IMR-90 (cell line): ENCODE data around the gene TMEM259. TPM values are rescaled to one million over a fixed set of nuclear protein-coding genes. Genes with fewer than 3 reads are reported as not detected.

Experiments
- ATAC-seq: fragments of 200-7000 bp; cut with Tn5 transposase; 2 replicates; pipeline ENCODE4 v1.9.1; 2020; ENCODE audit warnings: low read depth, mild to moderate bottlenecking, moderate library complexity
- BruUV-seq: library from RNA; stranded (reverse); fragments of 400-500 nt; replicated peaks from 2 replicates; lab custom pipeline; 2021; lab: Mats Ljungman, UMichigan
- CTCF ChIA-PET: fragments of 300-600 bp; formaldehyde crosslinking; extraction: SDS; loops from one replicate; lab custom pipeline; 2021; ENCODE audit warnings: antibody characterized with exemption; lab: Yijun Ruan, JAX
- POLR2A ChIA-PET: fragments of 300-600 bp; sonication (Branson Sonifier 250); formaldehyde crosslinking; loops from one replicate; lab custom pipeline; 2022; ENCODE audit warnings: antibody characterized with exemption; ENCODE audit not compliant: unreplicated experiment; lab: Charles Lee
- DNase-seq: peaks from one replicate; pipeline ENCODE4 v3.0.0; 2013
- H2AFZ ChIP-seq: replicated peaks from 2 replicates; pipeline ENCODE3; 2013; ENCODE audit warnings: low read length, mild to moderate bottlenecking; ENCODE audit not compliant: poor library complexity
- H2AK5ac ChIP-seq: 2 replicates; pipeline ENCODE4 v1.6.1; 2013; ENCODE audit warnings: low read depth, low read length, inconsistent platforms
- H2AK9ac ChIP-seq: replicated peaks from 2 replicates; pipeline ENCODE3; 2013; ENCODE audit warnings: mild to moderate bottlenecking, low read depth, low read length, moderate library complexity; ENCODE audit not compliant: poor library complexity
- H2BK120ac ChIP-seq: 2 replicates; pipeline ENCODE4 v1.6.1; 2013; ENCODE audit warnings: low read depth, low read length, inconsistent platforms
- H2BK15ac ChIP-seq: 3 replicates; pipeline ENCODE4 v1.6.1; 2013; ENCODE audit warnings: low read depth, low read length, inconsistent platforms
- H2BK20ac ChIP-seq: 2 replicates; pipeline ENCODE4 v1.6.1; 2013; ENCODE audit warnings: low read depth, mild to moderate bottlenecking, inconsistent platforms, low read length, moderate library complexity
- H2BK5ac ChIP-seq: 2 replicates; pipeline ENCODE4 v1.6.1; 2013; ENCODE audit warnings: mild to moderate bottlenecking, low read depth, low read length, inconsistent platforms; ENCODE audit not compliant: poor library complexity, severe bottlenecking
- H3K14ac ChIP-seq: replicated peaks from 2 replicates; pipeline ENCODE4 v1.6.1; 2013; ENCODE audit warnings: low read depth, low read length, inconsistent platforms
- H3K18ac ChIP-seq: 2 replicates; pipeline ENCODE4 v1.6.1; 2013; ENCODE audit warnings: low read depth, low read length, control low read depth
- H3K23ac ChIP-seq: 2 replicates; pipeline ENCODE4 v1.6.1; 2013; ENCODE audit warnings: low read depth, low read length, inconsistent platforms
- H3K27ac ChIP-seq: 2 replicates; pipeline ENCODE4 v1.5.1; 2013; ENCODE audit warnings: mild to moderate bottlenecking, control low read depth, low read length; ENCODE audit not compliant: insufficient read depth
- H3K27me3 ChIP-seq: 2 replicates; pipeline ENCODE4 v1.6.1; 2013; ENCODE audit warnings: low read length; ENCODE audit not compliant: control insufficient read depth, insufficient read depth
- H3K36me3 ChIP-seq: 2 replicates; pipeline ENCODE4 v1.6.1; 2013; ENCODE audit warnings: low read length, mixed read lengths; ENCODE audit not compliant: control insufficient read depth, insufficient read depth
- H3K4ac ChIP-seq: 2 replicates; pipeline ENCODE4 v1.6.1; 2013; ENCODE audit warnings: low read depth, low read length, inconsistent platforms
- H3K4me1 ChIP-seq: 2 replicates; pipeline ENCODE4 v1.6.1; 2013; ENCODE audit warnings: low read length, mixed read lengths; ENCODE audit not compliant: control insufficient read depth, insufficient read depth
- H3K4me2 ChIP-seq: 2 replicates; pipeline ENCODE4 v1.6.1; 2013; ENCODE audit warnings: low read depth, mild to moderate bottlenecking, control low read depth, low read length, moderate library complexity
- H3K4me3 ChIP-seq: 2 replicates; pipeline ENCODE4 v1.5.1; 2013; ENCODE audit warnings: low read depth, mild to moderate bottlenecking, control low read depth, low read length, moderate library complexity; ENCODE audit not compliant: insufficient read depth
- H3K56ac ChIP-seq: 2 replicates; pipeline ENCODE4 v1.6.1; 2013; ENCODE audit warnings: low read length, inconsistent platforms; ENCODE audit not compliant: insufficient read depth; ENCODE audit errors: extremely low read depth
- H3K79me1 ChIP-seq, 2 experiments: 2 replicates each; pipeline ENCODE4 v1.6.1; 2013; ENCODE audit warnings: low read length in 2 of 2, inconsistent platforms in 1 of 2, low read depth in 1 of 2
- H3K9ac ChIP-seq: 2 replicates; pipeline ENCODE4 v1.6.1; 2013; ENCODE audit warnings: low read depth, low read length, control low read depth
- H3K9me1 ChIP-seq: 2 replicates; pipeline ENCODE4 v1.6.1; 2013; ENCODE audit warnings: low read length, inconsistent platforms; ENCODE audit not compliant: insufficient read depth
- H3K9me3 ChIP-seq: 2 replicates; pipeline ENCODE4 v1.6.1; 2013; ENCODE audit warnings: low read length; ENCODE audit not compliant: control insufficient read depth, insufficient read depth
- H4K20me1 ChIP-seq: 2 replicates; pipeline ENCODE4 v1.6.1; 2013; ENCODE audit warnings: low read length, inconsistent platforms; ENCODE audit not compliant: insufficient read depth
- H4K5ac ChIP-seq: 2 replicates; pipeline ENCODE4 v1.6.1; 2013; ENCODE audit warnings: mild to moderate bottlenecking, low read depth, low read length, control low read depth
- H4K8ac ChIP-seq, 2 experiments: 2 replicates each; pipeline ENCODE4 v1.6.1; 2013; ENCODE audit warnings: low read depth in 2 of 2, low read length in 2 of 2, control low read depth in 1 of 2, inconsistent platforms in 1 of 2
- H4K91ac ChIP-seq: 2 replicates; pipeline ENCODE4 v1.6.1; 2013; ENCODE audit warnings: low read depth, low read length, inconsistent platforms; ENCODE audit not compliant: insufficient read depth
- BHLHE40 ChIP-seq: fragments of 150-350 bp; IDR thresholded peaks from 2 replicates; pipeline ENCODE4 v1.6.1; 2016; ENCODE audit warnings: mild to moderate bottlenecking, low read depth, low read length
- CHD1 ChIP-seq: IDR thresholded peaks from 2 replicates; pipeline ENCODE4 v1.6.1; 2012; ENCODE audit warnings: low read depth, low read length, improper control_type of control experiment
- FOS ChIP-seq: fragments of 150-350 bp; IDR thresholded peaks from 2 replicates; pipeline ENCODE4 v1.6.1; 2016; ENCODE audit warnings: low read depth, low read length
- MAFK ChIP-seq: IDR thresholded peaks from 2 replicates; pipeline ENCODE4 v1.6.1; 2012; ENCODE audit warnings: low read depth, low read length, improper control_type of control experiment
- MAZ ChIP-seq: IDR thresholded peaks from 2 replicates; pipeline ENCODE4 v1.6.1; 2012; ENCODE audit warnings: low read depth, mild to moderate bottlenecking, low read length, improper control_type of control experiment, moderate library complexity, borderline replicate concordance
- MXI1 ChIP-seq: IDR thresholded peaks from 2 replicates; pipeline ENCODE4 v1.6.1; 2012; ENCODE audit warnings: low read depth, mild to moderate bottlenecking, low read length, moderate library complexity, borderline replicate concordance
- NFE2L2 ChIP-seq: fragments of 150-350 bp; IDR thresholded peaks from 2 replicates; pipeline ENCODE4 v1.6.1; 2016; ENCODE audit warnings: low read depth, mild to moderate bottlenecking, low read length
- POLR2A ChIP-seq: IDR thresholded peaks from 2 replicates; pipeline ENCODE4 v1.6.1; 2012; ENCODE audit warnings: mild to moderate bottlenecking, low read depth, low read length
- RAD21 ChIP-seq: IDR thresholded peaks from 2 replicates; pipeline ENCODE4 v1.6.1; 2012; ENCODE audit warnings: low read length, improper control_type of control experiment
- RCOR1 ChIP-seq: IDR thresholded peaks from 2 replicates; pipeline ENCODE4 v1.6.1; 2012; ENCODE audit warnings: mild to moderate bottlenecking, low read length, improper control_type of control experiment; ENCODE audit not compliant: insufficient replicate concordance
- RFX5 ChIP-seq: IDR thresholded peaks from 2 replicates; pipeline ENCODE4 v1.8.0; 2012; ENCODE audit warnings: low read depth, mild to moderate bottlenecking, low read length, moderate library complexity
- SMC3 ChIP-seq: fragments of 150-350 bp; IDR thresholded peaks from 2 replicates; pipeline ENCODE4 v1.6.1; 2016; ENCODE audit warnings: low read depth, mild to moderate bottlenecking, antibody characterized with exemption, low read length, moderate library complexity
- WGBS, 2 experiments: methylation state at CpG; one replicate each; pipeline versions ENCODE4 v1.1.5 to v1.1.7; 2013; ENCODE audit warnings: missing lambda C conversion rate in 2 of 2; ENCODE audit not compliant: insufficient read length in 1 of 2; ENCODE audit errors: extremely low coverage in 2 of 2; 5-methylcytosine and 5-hydroxymethylcytosine counted together
- dilution Hi-C: fragments of 300-500 bp; cut with HindIII; formaldehyde crosslinking; loops from one replicate; pipeline ENCODE4 v1.14.3; 2018; ENCODE audit warnings: low sequenced_read_pairs; ENCODE audit not compliant: unreplicated experiment
- in situ Hi-C: fragments of 300-500 bp; cut with MboI; formaldehyde crosslinking; loops from 3 replicates; pipeline ENCODE4 v1.14.3; 2019; ENCODE audit warnings: low sequenced_read_pairs, inconsistent platforms, mixed read lengths
- intact Hi-C: fragments of 100-400 bp; cut with micrococcal nuclease; formaldehyde crosslinking; loops from 2 replicates; pipeline ENCODE4 v1.10.0; 2022
- polyA plus RNA-seq, 3 experiments: library from polyadenylated mRNA; depleted of rRNA; stranded (reverse); fragments of >200 nt; gene quantifications; 2 replicates each; pipeline ENCODE4 v1.2.3, GENCODE V29; 2012; ENCODE audit warnings: low replicate concordance in 1 of 3
- total RNA-seq: library from RNA; depleted of rRNA; stranded (reverse); fragments of >200 nt; gene quantifications from 2 replicates; pipeline ENCODE4 v1.2.3, GENCODE V29; 2012
- TF ChIP-seq, protein P1 (sequence below): conservative IDR thresholded peaks from 2 replicates; pipeline ENCODE4 v1.5.1; 2012; ENCODE audit warnings: mild to moderate bottlenecking, low read depth, low read length, improper control_type of control experiment
- TF ChIP-seq, protein P2 (sequence below): fragments of 150-350 bp; IDR thresholded peaks from 2 replicates; pipeline ENCODE4 v1.6.1; 2017; ENCODE audit warnings: mild to moderate bottlenecking, antibody characterized with exemption, low read length, low read depth

TMEM259 gene
- total and polyA plus RNA-seq, 2 of the 4 experiments (the other 2 are of a cell fraction), result 22.6 to 153 TPM

DNA sequence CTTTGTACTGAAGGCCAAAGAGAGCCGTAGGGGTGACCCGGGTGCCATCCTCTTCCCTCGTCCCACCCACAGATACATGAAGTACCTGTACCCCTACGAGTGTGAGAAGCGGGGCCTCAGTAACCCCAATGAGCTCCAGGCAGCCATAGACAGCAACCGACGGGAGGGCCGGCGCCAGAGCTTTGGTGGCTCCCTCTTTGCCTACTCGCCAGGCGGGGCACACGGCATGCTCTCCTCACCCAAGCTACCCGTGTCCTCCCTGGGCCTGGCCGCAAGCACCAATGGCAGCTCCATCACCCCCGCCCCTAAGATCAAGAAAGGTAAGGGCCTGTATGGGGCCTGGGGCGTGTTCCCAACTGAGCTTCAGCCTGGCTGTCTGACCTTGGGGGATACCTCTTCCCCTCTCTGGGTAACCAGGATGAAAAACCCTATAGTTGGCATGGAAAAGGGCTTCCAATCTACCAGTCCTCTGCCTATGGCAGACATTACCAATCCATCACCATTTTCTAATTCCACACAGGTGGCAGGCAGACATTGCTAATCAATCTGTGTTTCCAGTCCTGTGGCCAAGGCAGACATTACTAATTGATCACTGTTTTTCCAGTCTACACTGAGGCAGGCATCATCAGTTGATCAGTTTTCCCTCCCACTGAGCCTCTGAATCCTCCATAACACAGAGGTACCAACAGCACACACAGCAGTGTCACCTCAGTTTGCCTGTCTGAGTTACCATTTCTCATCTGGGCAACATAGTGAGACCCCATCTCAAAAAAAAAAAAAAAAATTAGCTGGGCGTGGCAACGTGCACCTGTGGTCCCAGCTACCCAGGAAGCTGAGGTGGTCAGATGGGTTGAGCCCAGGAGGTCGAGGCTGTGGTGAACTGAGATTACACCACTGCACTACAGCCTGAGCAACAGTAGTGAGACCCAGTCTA lies 55.9 kb downstream of the TMEM259 start:
- POLR2A ChIA-PET, result no interaction called here
- TF ChIP-seq MAFK (no peak), MXI1 (no peak), RCOR1 (no peak), FOS (no peak), CHD1 (no peak), NFE2L2 (no peak), SMC3 (no peak), POLR2A (no peak), RAD21 (no peak), MAZ (no peak), BHLHE40 (no peak), RFX5 (no peak)
- TF ChIP-seq, protein P1, sequence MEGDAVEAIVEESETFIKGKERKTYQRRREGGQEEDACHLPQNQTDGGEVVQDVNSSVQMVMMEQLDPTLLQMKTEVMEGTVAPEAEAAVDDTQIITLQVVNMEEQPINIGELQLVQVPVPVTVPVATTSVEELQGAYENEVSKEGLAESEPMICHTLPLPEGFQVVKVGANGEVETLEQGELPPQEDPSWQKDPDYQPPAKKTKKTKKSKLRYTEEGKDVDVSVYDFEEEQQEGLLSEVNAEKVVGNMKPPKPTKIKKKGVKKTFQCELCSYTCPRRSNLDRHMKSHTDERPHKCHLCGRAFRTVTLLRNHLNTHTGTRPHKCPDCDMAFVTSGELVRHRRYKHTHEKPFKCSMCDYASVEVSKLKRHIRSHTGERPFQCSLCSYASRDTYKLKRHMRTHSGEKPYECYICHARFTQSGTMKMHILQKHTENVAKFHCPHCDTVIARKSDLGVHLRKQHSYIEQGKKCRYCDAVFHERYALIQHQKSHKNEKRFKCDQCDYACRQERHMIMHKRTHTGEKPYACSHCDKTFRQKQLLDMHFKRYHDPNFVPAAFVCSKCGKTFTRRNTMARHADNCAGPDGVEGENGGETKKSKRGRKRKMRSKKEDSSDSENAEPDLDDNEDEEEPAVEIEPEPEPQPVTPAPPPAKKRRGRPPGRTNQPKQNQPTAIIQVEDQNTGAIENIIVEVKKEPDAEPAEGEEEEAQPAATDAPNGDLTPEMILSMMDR, result no peak
- TF ChIP-seq, protein P2, sequence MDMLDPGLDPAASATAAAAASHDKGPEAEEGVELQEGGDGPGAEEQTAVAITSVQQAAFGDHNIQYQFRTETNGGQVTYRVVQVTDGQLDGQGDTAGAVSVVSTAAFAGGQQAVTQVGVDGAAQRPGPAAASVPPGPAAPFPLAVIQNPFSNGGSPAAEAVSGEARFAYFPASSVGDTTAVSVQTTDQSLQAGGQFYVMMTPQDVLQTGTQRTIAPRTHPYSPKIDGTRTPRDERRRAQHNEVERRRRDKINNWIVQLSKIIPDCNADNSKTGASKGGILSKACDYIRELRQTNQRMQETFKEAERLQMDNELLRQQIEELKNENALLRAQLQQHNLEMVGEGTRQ, result no peak
- DNase-seq (peak; percentile 31), ATAC-seq (no peak)
- no peak overlapping the region for H4K8ac ChIP-seq
- H3K79me1 ChIP-seq, result peaks cover 44 to 70% of the 10 kb centered on the region in 2 experiments
- H2AK9ac ChIP-seq, result peak overlapping the region; percentile 60
- H3K27ac ChIP-seq, result no peak overlapping the region
- no TSS peak for BruUV-seq
- H2AFZ ChIP-seq, result peak overlapping the region; percentile 43
- H3K27me3 ChIP-seq, result no peaks in the 10 kb centered on the region
- H3K4me1 ChIP-seq, result peaks cover 5% of the 10 kb centered on the region
- no peak overlapping the region for H2AK5ac ChIP-seq
- peaks cover 15% of the 10 kb centered on the region; the same call in 1 of the 2 replicates for H4K20me1 ChIP-seq
- no peak overlapping the region for H3K9ac ChIP-seq
- H3K4me2 ChIP-seq, result no peak overlapping the region
- H2BK120ac ChIP-seq, result no peak overlapping the region
- H3K4me3 ChIP-seq, result no peak overlapping the region
- in situ Hi-C loops (no loop called here), dilution Hi-C loops (no loop called here), intact Hi-C loops (no loop called here)
- H2BK20ac ChIP-seq, result no peak overlapping the region
- H3K36me3 ChIP-seq, result peaks cover 68% of the 10 kb centered on the region
- H3K23ac ChIP-seq, result no peak overlapping the region
- peaks cover 6% of the 10 kb centered on the region; the same call in 1 of the 2 replicates for H3K9me1 ChIP-seq
- no peak overlapping the region for H2BK15ac ChIP-seq
- H4K5ac ChIP-seq, result no peak overlapping the region
- CTCF ChIA-PET, result no interaction called here
- H2BK5ac ChIP-seq, result no peak overlapping the region
- no peak overlapping the region for H3K18ac ChIP-seq
- WGBS, 2 experiments, result 94% methylated on average over 7 of the region's 19 CpGs; no CpG with 5 or more reads in 1 of the 2 experiments
- H3K56ac ChIP-seq, result no peak overlapping the region
- H3K14ac ChIP-seq, result no peak overlapping the region
- no peak overlapping the region for H4K91ac ChIP-seq
- H3K9me3 ChIP-seq, result no peaks in the 10 kb centered on the region
- H3K4ac ChIP-seq, result no peak overlapping the region
